ENCODE data around the gene RC3H2.
"Not testable (repeated sequence)": the region's sequence is repeated elsewhere in the genome, so short reads cannot be mapped to it uniquely, and the experiment has no call there.

Gene RC3H2

GRCh38 chr9:122923947-122924346, 18.8 kb upstream of the RC3H2 start:
- FAIRE-seq (peak; percentile 44), DNase-seq (ENCODE audit: extremely low spot score, insufficient read length, low read depth) (no peak)

GRCh38 chr9:122922713-122923112, 17.6 kb upstream of the RC3H2 start:
- DNase-seq (ENCODE audit: extremely low spot score, insufficient read length, low read depth) = no peak
- no peak for FAIRE-seq

GRCh38 chr9:122918310-122918709, 13.2 kb upstream of the RC3H2 start:
- no peak for FAIRE-seq
- DNase-seq (ENCODE audit: extremely low spot score, insufficient read length, low read depth) = no peak

- FAIRE-seq = peak; percentile 98
These were observed 8.0 kb upstream of the RC3H2 start, which contains the start of gene ZBTB6 for GRCh38 chr9:122912964-122913673. Gene ZBTB6, minus strand, starts transcription at chr9:122913323. Its CDS starts 1,251 bp downstream, at chr9:122912072.

GRCh38 chr9:122912671-122912963, 7.5 kb upstream of the RC3H2 start:
- FAIRE-seq (no peak), DNase-seq (ENCODE audit: extremely low spot score, insufficient read length, low read depth) (no peak)

More at GRCh38 chr9:122912964-122913673, 8.0 kb upstream of the RC3H2 start, which contains the start of gene ZBTB6:
- peak; percentile 59 for DNase-seq (ENCODE audit: extremely low spot score, insufficient read length, low read depth)

GRCh38 chr9:122906122-122906521, 963 bp upstream of the RC3H2 start:
- FAIRE-seq; DNase-seq (ENCODE audit: extremely low spot score, insufficient read length, low read depth): not testable (repeated sequence)

GRCh38 chr9:122904466-122904822, 715 bp downstream of the RC3H2 start:
- FAIRE-seq = peak; percentile 79
- DNase-seq (ENCODE audit: extremely low spot score, insufficient read length, low read depth) = no peak

GRCh38 chr9:122900791-122901190, 4.4 kb downstream of the RC3H2 start:
- FAIRE-seq (peak; percentile 67), DNase-seq (ENCODE audit: extremely low spot score, insufficient read length, low read depth) (no peak)

GRCh38 chr9:122897969-122898368, 7.2 kb downstream of the RC3H2 start:
- no peak for FAIRE-seq
- no peak for DNase-seq (ENCODE audit: extremely low spot score, insufficient read length, low read depth)

GRCh38 chr9:122888480-122888879, 16.7 kb downstream of the RC3H2 start:
- no peak for FAIRE-seq

GRCh38 chr9:122883125-122883524, 22.0 kb downstream of the RC3H2 start:
- no peak for FAIRE-seq
- no peak for DNase-seq (ENCODE audit: extremely low spot score, insufficient read length, low read depth)

More at GRCh38 chr9:122888480-122888879, 16.7 kb downstream of the RC3H2 start:
- DNase-seq (ENCODE audit: extremely low spot score, insufficient read length, low read depth) = no peak

- FAIRE-seq = no peak
- DNase-seq (ENCODE audit: extremely low spot score, insufficient read length, low read depth) = no peak
These were observed 25.7 kb downstream of the RC3H2 start for GRCh38 chr9:122879443-122879842.

- no peak for FAIRE-seq
- DNase-seq (ENCODE audit: extremely low spot score, insufficient read length, low read depth) = no peak
These were observed 29.6 kb downstream of the RC3H2 start for GRCh38 chr9:122875523-122875922.

GRCh38 chr9:122867276-122867675, 37.9 kb downstream of the RC3H2 start:
- DNase-seq (ENCODE audit: extremely low spot score, insufficient read length, low read depth); FAIRE-seq: not testable (repeated sequence)

GRCh38 chr9:122866079-122866478, 39.1 kb downstream of the RC3H2 start:
- DNase-seq (ENCODE audit: extremely low spot score, insufficient read length, low read depth) (no peak), FAIRE-seq (no peak)

- FAIRE-seq (no peak), DNase-seq (ENCODE audit: extremely low spot score, insufficient read length, low read depth) (no peak)
These were observed 39.9 kb downstream of the RC3H2 start for GRCh38 chr9:122865300-122865699.

- DNase-seq (ENCODE audit: extremely low spot score, insufficient read length, low read depth) (no peak), FAIRE-seq (no peak)
These were observed 41.8 kb downstream of the RC3H2 start for GRCh38 chr9:122863407-122863806.

- FAIRE-seq (no peak), DNase-seq (ENCODE audit: extremely low spot score, insufficient read length, low read depth) (no peak)
These were observed 44.6 kb downstream of the RC3H2 start for GRCh38 chr9:122860319-122861142.

GRCh38 chr9:122857815-122858214, 47.3 kb downstream of the RC3H2 start:
- no peak for FAIRE-seq
- DNase-seq (ENCODE audit: extremely low spot score, insufficient read length, low read depth) = no peak

- DNase-seq (ENCODE audit: extremely low spot score, insufficient read length, low read depth); FAIRE-seq: not testable (repeated sequence)
These were observed 52.9 kb downstream of the RC3H2 start for GRCh38 chr9:122852085-122852786.

Data from GM18507 (cell line).